GM23338 (cell line): ENCODE results near the gene SYP.

ENCODE experiments used
- EZH2 ChIP-seq: fragments of 200-600 bp; sonication (generic); IDR thresholded peaks from one replicate; pipeline ENCODE4 v1.8.0; 2017; ENCODE audit warnings: antibody characterized with exemption, mild to moderate bottlenecking, low read depth; ENCODE audit not compliant: unreplicated experiment
- TF ChIP-seq, protein P1 (sequence below), 2 experiments: fragments of 200-600 bp in 1 of 2; sonication (generic) in 1 of 2; conservative IDR thresholded peaks; 2 replicates each; pipeline versions ENCODE4 v1.5.1 to v1.6.1; 2016 to 2017; ENCODE audit warnings: antibody characterized with exemption in 2 of 2, low read depth in 2 of 2, mild to moderate bottlenecking in 2 of 2, moderate library complexity in 1 of 2
- TF ChIP-seq, protein P2 (sequence below): IDR thresholded peaks from 2 replicates; pipeline ENCODE4 v1.6.1; 2016; ENCODE audit warnings: antibody characterized with exemption

DNA sequence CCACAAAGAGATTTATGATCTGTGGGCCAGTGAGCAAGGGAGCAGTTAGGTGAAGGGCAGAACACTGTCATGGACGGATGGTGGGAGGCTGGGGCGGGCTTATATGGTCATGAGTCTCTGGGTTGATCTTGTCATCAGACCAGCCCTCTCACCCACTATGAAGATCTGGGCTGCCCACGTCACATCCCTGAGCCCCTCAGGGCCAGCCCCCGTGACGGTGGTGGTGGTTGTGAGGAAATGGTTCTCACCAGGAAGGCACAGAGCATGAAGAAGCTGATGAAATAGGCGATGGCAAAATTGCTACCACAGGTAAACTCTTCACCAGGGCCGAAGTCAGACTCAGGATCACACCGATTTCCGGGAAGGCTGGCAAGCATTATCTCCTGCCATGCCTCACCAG, 11.1 kb upstream of the SYP start:
- TF ChIP-seq, protein P1, sequence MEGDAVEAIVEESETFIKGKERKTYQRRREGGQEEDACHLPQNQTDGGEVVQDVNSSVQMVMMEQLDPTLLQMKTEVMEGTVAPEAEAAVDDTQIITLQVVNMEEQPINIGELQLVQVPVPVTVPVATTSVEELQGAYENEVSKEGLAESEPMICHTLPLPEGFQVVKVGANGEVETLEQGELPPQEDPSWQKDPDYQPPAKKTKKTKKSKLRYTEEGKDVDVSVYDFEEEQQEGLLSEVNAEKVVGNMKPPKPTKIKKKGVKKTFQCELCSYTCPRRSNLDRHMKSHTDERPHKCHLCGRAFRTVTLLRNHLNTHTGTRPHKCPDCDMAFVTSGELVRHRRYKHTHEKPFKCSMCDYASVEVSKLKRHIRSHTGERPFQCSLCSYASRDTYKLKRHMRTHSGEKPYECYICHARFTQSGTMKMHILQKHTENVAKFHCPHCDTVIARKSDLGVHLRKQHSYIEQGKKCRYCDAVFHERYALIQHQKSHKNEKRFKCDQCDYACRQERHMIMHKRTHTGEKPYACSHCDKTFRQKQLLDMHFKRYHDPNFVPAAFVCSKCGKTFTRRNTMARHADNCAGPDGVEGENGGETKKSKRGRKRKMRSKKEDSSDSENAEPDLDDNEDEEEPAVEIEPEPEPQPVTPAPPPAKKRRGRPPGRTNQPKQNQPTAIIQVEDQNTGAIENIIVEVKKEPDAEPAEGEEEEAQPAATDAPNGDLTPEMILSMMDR (conservative IDR thresholded peaks at IDR 0.05; ENCODE audit: low read depth in 2 of 2), result no peak
- TF ChIP-seq EZH2, result no peak
- TF ChIP-seq, protein P2, sequence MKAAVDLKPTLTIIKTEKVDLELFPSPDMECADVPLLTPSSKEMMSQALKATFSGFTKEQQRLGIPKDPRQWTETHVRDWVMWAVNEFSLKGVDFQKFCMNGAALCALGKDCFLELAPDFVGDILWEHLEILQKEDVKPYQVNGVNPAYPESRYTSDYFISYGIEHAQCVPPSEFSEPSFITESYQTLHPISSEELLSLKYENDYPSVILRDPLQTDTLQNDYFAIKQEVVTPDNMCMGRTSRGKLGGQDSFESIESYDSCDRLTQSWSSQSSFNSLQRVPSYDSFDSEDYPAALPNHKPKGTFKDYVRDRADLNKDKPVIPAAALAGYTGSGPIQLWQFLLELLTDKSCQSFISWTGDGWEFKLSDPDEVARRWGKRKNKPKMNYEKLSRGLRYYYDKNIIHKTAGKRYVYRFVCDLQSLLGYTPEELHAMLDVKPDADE, result no peak
